ENCODE measurements around the gene HIVEP1.

HIVEP1 gene

DNA sequence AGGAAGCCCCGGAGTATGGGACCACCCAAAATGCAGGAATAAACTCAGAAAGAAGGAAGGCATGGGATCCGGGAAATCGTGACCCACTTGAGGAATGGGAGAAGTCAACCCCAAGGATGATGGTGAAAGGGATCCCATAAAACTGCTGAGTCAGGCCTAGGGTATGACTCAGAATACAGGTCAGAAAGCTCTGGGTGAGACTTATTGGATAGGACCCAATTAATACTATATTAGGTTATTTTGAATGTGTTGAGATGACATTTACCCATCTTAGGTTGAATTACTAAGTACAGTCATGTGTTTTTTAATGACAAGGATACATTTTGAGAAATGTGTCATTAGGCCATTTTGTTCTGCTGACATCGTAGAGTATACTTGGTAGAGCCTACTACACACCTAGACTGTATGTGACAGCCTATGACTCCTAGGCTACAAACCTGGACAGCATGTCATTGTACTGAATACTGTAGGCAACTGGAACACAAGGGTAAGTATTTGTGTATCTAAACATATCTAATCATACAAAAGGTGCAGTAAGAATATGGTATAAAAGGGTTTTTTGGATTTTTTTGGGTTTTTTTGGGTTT lies 17.1 kb upstream of the HIVEP1 start:
- no peak for DNase-seq

- DNase-seq: no peak
Measured at GRCh38 chr6:11996751-11997150, 15.4 kb upstream of the HIVEP1 start.

DNA sequence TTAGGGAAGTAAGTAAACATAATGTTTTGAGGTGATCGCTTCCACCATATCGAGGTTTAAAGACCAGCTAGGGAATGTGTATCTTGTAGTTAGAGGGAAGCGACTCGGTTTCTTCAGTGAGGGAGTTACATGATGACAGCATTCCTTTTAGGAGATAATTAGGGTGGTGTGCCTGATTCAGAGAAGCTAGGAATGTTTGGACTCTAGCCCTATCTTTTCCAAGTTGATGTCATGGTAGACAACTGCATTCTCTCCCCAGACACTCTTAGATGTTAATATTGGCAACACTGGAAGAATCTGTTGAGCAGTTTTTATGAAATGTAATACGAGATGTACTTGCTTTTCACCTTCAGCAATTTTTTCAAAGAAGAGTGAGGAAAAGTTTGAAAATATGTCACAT lies 12.9 kb upstream of the HIVEP1 start:
- no peak for DNase-seq

GRCh38 chr6:12000174-12000573 lies 11.9 kb upstream of the HIVEP1 start:
- DNase-seq: no peak

DNA sequence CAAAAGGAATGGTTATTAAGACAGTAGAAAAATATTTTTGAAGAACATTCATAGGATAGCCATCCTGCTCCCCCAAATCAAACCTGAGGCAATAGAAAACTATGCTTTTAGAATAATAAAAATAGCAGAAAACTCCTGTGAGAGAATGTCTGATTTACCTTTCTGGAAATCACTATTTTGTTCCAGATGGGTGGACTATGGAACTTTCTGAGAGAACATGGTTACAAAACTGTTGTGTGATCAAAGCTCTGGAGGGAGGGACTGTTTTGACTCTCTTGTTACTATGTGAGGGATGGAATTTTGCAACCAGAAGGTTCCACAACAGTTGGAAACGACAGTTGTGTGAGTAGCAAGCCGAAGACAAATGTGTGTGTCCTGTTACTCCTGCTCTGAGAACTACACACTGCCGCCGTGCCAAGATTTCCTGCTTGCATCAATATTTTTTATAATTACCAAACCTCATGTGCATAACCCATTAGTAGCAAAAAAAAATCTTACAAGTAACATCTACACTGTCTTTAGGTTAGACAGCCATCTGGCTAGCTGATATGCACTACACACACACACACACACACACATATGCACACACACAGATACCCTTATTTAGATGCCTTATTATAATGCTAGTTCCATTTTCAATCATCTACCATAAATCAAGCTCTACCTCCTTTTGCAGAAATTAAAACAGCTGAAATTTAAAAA lies 11.0 kb upstream of the HIVEP1 start:
- DNase-seq: no peak

- no peak for DNase-seq
Measured at GRCh38 chr6:12001706-12002435, 10.2 kb upstream of the HIVEP1 start.

DNA sequence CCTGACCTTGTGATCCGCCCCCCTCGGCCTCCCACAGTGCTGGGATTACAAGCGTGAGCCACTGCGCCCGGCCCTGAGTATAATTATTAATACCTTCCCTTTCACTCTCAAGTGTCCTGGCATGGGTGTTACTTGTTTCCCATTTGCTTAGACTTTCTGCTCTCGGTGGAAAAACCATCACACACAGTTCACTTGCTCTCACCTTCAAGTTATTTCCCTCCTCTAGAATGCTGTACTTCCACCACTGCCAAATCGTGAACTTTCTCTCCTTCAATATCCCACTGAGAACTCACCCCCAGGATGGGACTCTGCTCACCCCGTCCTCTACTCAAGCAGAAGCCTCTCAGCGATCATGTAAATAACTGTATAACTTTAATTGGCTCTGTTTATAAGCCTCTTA lies 4.6 kb upstream of the HIVEP1 start:
- no peak for DNase-seq

DNA sequence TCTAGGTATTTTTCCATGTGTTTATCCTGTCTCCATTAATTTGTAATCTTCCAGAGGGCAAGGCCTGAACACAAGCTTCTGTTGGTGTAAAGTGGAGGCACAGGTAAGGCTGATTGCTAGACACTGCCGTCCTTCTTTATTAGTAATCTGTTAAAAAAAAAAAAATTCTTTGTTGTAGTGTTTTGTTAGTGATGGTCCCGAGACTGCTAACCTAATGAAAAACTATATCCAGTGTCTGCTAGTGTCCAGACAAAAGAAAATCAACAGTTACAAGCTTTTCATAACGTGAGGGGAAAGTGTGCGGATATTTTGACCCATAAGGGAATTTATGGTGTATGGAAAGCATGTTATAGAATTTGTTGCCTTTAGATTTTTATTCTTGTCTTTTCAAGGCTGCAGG lies 4.2 kb upstream of the HIVEP1 start:
- no peak for DNase-seq

- DNase-seq: peak; percentile 49 to 59
Measured at GRCh38 chr6:12008366-12009179, 3.5 kb upstream of the HIVEP1 start.

DNA sequence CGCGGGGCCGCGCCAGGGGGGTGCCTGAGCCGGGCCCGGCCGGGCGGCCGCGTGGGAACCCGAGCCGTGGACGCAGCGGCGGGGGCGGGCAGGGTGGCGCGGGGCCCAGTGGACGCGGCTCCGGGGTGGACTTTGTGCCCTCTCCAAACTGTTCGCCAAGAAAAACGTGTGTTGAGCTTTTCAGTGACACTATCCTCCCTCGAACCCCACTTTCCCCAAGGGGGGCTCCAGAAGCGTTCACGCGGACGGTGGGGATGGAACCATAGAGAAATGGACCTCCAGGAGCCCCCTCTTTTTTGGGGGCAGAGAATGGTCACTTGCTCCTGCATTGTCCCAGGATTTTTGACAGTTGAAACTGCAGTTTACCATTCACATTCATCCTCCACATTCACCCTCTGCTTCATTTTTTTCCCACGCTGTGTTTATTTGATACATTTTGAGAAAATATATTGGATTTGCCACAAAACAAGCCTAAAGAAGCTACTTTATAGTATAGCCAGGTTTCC lies 2.9 kb upstream of the HIVEP1 start:
- DNase-seq: no peak

- peak in 1 of 2 experiments; percentile 6 for DNase-seq
Measured at GRCh38 chr6:12009876-12010634, 2.1 kb upstream of the HIVEP1 start.

- DNase-seq: peak; percentile 44 to 71
Measured at GRCh38 chr6:12010635-12011275, 1.4 kb upstream of the HIVEP1 start.

DNA sequence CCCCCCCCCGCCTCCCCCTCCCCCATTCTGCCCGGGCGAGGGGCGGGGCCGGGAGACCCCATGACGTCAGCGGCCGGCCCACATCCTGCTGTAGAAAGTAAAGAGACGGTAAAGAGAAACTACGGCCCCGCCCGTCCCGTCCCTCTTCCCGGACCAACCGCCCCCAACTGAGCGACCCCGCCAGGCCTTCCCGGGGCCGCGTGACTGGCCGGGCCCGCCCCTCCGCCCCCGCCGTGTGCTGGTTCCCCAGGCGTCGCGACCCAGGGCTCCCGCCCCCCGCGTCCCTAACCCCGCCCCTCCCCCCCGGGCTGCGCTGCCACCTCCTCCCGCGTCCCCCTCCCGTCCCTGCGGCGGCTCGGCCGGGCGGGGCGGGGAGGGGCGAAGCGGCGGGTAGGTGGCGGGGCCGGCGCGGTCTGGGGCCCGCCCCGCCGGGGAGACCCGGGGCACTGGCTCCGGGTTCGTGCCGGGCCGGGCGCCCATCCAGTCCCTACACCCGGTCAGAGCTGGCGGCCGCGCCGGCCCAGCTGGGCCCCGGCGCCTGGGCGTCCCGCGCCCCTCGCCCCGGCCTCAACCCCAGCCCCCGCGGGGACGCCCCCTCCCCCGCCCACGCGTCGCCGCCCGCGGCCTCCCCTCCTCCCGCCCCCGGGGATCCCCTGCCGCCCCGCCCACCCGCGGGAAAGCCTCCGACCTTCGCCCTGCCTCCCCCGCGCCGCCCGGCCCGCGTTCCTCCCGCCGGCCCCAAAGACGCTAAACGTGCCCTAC lies 655 bp upstream of the HIVEP1 start:
- DNase-seq: peak; percentile 81 to 90

DNA sequence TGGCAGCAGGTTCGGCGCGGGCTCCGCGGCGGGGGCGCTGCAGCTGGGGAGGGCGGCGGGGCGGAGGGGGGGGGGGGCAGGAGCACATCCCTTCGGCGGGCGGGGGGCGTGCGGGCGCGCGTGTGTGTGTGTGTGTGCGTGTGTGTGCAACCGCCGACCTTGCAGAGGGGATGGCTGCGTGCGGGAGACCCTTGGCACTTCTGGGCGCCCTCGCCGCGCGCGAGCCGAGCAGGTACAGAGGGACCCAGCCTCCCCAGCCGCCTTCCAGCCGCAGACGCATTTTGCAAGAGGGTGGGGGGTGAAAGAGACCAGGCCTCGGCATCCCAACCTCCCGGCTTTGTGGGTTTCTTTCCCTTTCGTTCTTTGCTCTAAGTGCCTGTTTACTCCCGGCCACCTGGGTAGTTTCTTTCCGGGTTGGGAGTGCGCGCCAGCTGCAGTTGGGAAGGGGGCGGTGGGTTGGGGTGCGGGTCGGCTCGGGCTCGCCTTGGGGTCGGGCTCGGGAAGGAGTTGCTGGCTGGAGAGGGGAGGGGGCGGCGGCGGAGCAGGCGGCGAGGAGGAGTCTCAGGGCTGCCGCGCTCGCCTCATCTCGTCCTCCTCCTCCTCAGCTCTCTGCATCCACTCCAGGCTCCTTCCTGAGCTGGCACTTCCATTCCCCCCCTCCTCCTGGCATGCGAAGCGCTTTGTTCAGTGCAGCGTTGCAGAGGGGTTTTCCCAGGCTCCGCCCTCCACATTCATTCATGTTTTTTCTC lies 620 bp downstream of the HIVEP1 start:
- peak; percentile 35 to 55 for DNase-seq

DNA sequence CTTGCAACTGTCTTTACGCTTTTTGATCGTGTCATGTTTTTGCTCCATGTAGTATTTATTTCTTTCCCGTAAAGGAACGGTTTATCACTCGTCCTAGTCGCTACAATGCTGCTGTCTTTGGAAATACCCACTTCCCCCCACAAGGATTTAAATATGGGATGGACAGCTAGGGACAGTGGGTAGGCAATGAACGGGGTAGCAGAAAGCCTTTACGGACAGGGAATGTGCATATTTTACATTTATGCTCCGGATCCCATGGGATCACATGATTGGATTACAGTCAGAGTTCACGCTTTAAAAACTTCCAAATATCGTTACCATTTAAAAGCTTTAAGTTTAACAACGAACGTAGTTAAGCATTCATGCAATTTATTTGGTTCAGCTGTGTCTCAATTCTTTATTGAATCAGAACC lies 1.2 kb downstream of the HIVEP1 start:
- no peak for DNase-seq

- DNase-seq: no peak
Measured at GRCh38 chr6:12014027-12014872, 2.1 kb downstream of the HIVEP1 start.

DNA sequence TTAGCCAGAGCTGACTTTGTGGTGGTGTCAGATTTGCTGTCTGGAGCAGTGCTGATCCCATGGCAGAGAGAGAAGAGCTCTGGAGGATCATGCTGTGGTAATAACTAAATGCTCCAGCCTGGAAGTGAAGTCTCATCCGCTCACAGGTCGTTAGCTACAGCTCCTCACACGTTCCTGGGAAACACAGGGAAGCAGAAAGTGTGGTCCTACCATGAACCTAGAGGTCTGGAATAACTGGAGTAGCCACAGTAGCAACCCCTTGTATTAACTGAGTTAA lies 2.7 kb downstream of the HIVEP1 start:
- DNase-seq: no peak

- no peak for DNase-seq
Measured at GRCh38 chr6:12017263-12017662, 5.2 kb downstream of the HIVEP1 start.

DNA sequence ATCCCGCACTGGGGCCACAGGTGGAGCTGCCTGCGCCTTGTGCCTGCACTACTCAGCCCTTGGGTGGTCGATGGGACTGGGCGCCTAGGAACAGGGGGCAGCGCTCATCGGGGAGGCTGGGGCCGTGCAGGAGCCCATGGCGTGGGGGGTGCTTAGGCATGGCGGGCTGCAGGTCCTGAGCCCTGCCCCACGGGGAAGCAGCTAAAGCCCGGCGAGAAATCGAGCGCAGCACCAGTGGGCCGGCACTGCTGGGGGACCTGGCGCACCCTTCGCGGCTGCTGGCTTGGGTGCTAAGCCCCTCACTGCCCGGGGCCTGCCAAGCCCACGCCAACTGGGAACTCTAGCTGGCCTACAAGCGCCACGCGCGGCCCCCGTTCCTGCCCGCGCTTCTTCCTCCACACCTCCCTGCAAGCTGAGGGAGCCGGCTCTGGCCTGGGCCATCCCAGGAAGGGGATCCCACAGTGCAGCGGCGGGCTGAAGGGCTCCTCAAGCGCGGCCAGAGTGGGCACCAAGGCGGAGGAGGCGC lies 5.8 kb downstream of the HIVEP1 start:
- no peak for DNase-seq
